DMS79 treated with DMSO at 0.1 percent for 48 hours (cell line): ENCODE results near the gene MARCKSL1.
"Not testable (repeated sequence)": the region's sequence is repeated elsewhere in the genome, so short reads cannot be mapped to it uniquely, and the experiment has no call there.

Experiments used
- DNase-seq: peaks from one replicate; lab custom pipeline; 2025; lab: John Stamatoyannopoulos, UW

Gene MARCKSL1

GRCh38 chr1:32333251-32333963 is 2.6 kb downstream of the MARCKSL1 start:
- DNase-seq = no peak

DNA sequence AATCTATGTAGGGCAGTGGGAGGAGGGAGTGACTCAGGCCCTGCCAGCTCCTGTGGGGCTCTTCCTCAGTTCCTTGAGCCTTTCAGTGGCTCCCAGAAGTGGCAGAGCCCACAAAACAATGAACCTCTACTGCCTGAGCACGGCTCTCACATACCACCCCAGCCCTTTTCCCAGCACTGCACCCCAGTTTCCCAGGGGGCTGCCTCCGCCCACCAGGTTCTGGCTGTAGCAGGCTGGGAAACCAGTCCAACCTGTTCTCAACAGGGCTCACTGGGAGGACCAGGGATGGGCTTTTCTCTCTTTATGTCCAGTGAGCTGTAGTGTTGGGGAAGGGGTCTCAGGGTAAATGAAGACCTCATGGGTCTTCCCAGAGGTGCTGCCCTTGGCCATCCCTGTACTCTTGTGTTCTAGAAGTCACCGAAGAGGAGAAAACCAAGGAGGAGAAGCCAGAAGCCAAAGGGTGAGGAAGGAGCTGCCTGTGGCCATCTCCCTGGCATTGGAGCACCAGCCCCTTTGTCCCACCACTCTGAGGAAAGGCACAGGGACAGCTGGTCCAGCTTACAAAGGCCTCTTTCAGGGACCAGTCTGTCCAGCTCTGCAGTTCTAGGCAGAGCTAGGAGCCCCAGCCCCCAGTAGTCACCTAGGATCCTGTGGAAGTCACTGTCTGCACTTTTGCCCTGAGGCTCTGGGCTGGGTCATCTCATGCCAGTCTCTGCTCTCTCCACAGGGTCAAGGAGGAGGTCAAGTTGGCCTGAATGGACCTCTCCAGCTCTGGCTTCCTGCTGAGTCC is 3.5 kb downstream of the MARCKSL1 start:
- no peak for DNase-seq

DNA sequence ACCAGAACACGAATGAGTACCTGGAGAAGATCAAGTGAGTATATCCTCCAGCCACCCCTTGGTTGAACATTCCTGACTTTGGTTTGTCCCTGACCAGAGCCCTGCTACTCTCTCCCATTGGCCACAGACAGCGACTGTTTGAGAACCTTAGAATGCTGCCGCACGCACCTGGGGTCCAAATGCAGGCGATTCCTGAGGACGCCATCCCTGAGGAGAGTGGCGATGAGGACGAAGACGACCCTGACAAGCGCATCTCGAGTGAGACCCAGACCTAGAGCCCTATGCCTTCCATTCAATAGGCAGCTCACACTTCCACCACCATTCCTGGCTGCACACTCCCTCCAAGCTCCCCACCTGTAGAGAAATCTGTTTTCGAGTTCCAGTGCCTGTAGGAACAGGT is 4.5 kb downstream of the MARCKSL1 start:
- DNase-seq = no peak

- no peak for DNase-seq
These were observed 5.4 kb downstream of the MARCKSL1 start for GRCh38 chr1:32330558-32331151.

DNA sequence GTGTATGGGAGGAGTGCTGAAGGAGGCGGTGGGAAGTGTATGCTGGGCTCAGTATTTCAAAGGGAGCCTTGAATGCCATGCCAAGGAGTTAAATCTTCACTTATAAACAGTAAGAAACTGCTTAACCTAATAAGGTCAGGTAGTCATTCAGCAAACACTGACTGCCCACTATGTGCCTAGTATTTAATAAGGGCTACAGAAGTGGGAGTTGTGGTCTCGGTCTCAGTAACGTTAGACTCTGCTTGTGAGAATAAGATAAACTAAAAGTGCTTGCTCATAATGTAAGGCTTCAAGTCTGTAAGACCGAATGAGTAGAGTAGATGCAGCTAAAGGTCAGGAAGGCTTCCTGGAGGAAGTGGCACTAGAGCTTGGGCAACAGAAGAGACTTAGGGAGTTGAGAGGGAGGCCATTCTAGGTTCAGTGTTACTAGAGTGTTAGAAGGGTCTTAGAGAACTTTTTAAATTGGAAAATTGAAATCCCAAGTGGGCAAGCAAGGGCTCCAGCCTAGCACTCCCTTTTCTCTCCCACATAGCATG is 6.0 kb downstream of the MARCKSL1 start:
- no peak for DNase-seq

DNA sequence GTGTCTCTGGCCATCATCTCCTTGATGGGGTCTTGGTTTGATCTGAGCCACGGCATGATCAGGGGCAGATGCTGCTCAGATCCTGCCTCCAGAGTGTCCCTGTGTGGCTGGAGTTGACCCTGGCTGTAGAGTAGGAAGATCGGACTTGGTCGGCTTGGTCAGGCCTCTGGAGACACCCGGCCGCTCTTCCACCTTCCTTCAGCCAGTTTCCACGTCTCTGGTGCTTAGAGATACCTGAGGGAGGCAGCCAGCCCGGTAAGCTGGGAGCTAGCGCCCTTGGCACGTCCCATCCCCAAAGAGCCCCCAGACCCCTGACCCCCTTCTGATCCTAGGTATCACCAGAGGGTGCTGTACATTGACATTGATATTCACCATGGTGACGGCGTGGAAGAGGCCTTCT is 8.8 kb downstream of the MARCKSL1 start:
- no peak for DNase-seq

DNA sequence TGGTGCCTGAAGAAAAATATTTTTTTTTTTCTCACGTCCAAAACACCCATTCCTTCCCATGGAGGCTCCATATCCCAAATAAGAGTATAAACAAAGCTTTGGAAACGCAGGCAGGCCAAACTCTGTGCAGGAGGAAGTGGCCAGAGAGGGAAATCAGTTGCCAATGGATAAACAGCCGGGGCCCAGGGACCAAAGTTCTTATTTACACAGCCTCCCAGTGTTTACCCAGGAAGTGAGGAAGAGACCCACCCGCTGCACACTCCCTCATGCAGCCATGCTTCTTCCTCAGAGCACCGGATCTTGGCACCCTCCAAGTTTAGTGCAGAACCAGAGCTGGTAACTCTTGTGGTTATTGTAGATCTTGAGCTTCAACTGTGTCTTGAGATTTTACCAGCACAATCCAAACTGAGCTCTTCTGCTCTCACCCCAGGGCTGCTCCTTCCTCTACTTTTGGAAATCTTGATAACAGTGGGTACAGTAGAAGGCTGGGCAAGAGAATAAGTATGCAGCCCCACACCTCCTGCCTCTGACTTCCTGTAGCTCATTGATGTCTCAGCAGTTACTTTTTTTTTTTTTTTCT is 14.2 kb downstream of the MARCKSL1 start:
- DNase-seq = no peak

DNA sequence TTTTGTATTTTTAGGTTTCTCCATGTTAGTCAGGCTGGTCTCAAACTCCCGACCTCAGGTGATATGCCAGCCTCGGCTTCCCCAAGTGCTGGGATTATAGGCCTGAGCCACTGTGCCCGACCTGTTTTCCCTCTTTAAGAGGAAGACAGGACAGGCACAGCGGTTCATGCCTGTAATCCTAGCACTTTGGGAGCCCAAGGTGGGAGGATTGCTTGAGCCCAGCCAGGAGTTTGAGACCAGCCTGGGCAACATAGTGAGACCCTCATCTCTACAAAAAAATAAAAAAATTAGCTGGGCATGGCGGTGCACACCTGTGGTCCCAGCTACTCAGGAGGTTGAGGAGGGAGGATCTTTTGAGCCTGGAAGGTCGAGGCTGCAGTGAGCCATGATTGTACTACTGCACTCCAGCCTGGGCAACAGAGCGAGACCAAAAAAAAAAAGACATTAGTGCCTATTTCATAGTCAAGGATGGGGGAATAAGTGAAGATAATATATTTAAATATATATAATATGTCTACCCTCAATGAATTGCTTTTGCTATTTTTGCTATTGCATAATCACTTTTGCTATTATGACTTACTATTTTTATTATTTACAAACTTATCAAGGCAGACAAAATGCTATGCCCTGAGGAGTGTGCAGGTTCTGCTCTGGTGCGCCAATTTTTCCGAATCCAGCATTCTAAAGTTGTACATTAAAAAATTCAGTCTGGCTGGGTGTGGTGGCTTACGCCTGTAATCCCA is 17.7 kb downstream of the MARCKSL1 start:
- DNase-seq = no peak

DNA sequence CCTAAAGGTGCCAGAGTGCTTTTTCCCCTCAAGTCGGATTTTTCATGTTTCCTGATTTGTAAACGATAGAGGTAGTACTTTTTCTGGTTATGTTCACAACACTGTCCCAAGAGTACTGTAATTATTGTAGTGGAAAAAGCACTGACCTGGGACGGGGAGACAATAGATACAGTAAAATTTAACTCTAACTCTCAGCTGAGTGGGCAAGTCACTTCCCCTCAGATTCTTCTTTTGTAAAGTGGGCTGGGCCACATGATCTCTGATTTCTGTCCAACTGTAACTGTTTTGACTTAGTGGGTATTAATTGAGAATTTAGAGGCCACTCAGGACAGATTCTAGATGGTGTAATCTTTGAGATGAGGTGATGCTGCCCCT is 19.1 kb downstream of the MARCKSL1 start:
- no peak for DNase-seq

- DNase-seq = peak; percentile 97
These were observed 24.2 kb downstream of the MARCKSL1 start for GRCh38 chr1:32311709-32312393.

DNA sequence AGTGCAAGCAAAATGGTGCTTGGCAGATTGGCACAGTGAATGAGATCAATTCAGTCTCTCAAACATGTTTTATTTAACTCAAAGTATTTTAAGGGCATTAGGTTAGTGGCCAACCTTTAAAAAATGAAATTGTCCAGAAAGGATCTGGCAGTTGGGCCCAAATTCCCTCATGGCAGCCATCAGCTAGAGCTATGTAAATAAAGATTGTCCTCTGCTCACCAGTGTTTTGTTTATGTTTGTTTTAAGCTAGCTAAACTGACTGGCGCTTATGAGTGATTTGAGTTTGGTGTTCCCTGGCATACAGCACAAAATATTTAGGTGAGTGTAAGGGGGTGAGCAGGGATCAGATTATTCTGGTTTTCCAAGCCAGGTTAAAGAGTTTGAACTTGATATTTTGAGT is 26.1 kb downstream of the MARCKSL1 start:
- DNase-seq = no peak

- no peak for DNase-seq
These were observed 28.7 kb downstream of the MARCKSL1 start for GRCh38 chr1:32307324-32307723.

DNA sequence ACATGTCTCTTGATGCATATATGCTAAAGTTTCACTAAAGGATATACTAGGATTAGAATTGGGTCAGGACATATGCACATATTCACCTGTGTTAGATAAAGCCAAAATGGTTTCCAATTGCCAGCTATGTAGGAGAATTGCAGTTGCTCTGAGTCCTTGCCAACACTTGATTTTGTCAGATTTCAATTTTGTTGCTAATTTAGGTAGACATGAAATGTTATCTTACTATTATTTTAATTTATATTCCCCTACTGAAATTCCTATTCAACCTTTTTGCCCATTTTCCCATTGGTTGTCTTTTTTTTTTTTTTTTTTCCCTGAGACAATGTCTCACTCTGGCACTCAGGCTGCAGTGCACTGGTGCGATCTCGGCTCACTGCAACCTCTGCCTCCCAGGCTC is 30.7 kb downstream of the MARCKSL1 start:
- DNase-seq = no peak

DNA sequence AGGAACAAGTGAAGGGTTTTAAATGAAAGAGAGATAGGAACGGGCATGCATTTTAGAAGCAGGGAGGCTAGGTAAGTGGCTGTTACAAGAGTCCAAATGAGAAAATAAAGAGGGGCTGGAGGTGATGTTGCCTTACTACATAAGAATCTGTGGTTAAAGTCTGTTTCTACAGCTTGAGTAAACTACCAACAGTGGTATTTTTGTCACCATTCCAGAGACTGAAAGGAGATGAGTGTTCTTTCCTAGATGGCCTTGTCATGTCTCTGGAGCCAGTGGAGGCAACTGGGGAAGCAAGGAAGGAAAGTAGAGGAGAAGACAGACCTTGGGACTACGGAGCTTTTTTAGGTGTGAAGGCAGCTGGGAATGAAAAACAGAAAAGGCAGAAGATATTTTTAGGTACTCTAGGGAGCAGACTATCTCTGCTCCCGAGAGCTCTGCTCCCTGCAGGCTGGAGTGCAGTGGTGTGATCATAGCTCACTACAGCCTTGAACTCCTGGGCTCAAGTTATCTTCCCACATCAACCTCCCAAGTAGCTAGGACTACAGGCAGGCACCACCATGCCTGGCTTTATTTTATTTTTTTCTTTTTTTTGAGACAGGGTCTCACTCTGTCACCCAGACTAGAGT is 31.9 kb downstream of the MARCKSL1 start:
- DNase-seq = no peak

DNA sequence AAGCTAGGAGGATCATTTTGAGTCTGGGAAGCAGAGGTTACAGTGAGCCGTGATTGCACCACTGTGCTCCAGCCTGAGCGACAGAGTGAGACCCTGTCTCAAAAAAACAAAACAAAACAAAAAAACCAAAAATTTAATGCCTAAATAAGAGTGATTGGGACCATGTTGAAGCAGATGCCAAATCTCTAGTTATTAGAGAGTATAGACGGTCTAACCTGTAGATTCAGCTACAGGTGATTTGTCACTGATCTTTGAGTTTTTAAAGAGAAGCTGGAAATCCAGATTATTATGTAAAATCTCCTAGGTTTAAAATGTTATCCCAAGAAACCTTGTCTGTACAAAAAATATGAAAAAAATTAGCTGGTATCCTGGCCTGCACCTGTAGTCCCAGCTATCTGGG is 32.7 kb downstream of the MARCKSL1 start:
- no peak for DNase-seq

- DNase-seq = no peak
These were observed 36.7 kb downstream of the MARCKSL1 start for GRCh38 chr1:32299327-32299726.

- not testable (repeated sequence) for DNase-seq
These were observed 37.8 kb downstream of the MARCKSL1 start for GRCh38 chr1:32298211-32298610.

- DNase-seq = peak; percentile 93
These were observed 44.1 kb downstream of the MARCKSL1 start, which contains the start of gene HDAC1 for GRCh38 chr1:32291708-32292538. Gene HDAC1 (plus strand): TSS chr1:32292083. CDS start chr1:32292170, 87 bp downstream.

- DNase-seq = no peak
These were observed 44.8 kb downstream of the MARCKSL1 start for GRCh38 chr1:32291145-32291707.
